Hematopoietic multipotent progenitor cell treated with erythropoietin and hydrocortisone succinate and interleukin-3 and kit ligand, for 15 days (in vitro differentiated cells): ENCODE data around the gene CDC27.
"Not testable (repeated sequence)": the region's sequence is repeated elsewhere in the genome, so short reads cannot be mapped to it uniquely, and the experiment has no call there.

ENCODE experiments used
- DNase-seq: peaks from one replicate; pipeline ENCODE4 v3.0.0-alpha.2; 2015; ENCODE audit warnings: low spot score

The CDC27 gene

GRCh38 chr17:47193931-47194511 lies 4.9 kb upstream of the CDC27 start:
- DNase-seq, result no peak

- DNase-seq, result no peak
Measured at GRCh38 chr17:47192554-47192953, 3.5 kb upstream of the CDC27 start.

DNA sequence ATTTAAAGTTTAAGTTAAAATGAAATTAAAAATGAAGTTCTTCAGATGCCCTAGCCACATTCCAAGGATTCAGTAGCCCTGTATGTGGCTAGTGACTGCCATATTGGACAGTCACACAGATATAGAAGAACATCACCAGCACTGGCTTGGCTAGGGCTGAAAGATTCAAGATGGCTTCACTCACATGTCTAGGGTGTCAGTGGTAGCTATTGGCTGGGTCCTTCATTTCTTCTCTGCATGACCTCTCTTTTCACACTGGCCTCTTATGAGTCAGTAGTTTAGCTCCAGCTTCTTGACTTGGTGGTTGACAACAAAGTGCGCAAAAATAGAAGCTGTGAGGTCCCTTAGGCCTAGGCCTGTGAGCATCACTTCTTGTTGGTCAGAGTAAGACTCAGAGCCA lies 1.7 kb upstream of the CDC27 start:
- no peak for DNase-seq

GRCh38 chr17:47190243-47190642 lies 1.1 kb upstream of the CDC27 start:
- DNase-seq, result peak; percentile 54

DNA sequence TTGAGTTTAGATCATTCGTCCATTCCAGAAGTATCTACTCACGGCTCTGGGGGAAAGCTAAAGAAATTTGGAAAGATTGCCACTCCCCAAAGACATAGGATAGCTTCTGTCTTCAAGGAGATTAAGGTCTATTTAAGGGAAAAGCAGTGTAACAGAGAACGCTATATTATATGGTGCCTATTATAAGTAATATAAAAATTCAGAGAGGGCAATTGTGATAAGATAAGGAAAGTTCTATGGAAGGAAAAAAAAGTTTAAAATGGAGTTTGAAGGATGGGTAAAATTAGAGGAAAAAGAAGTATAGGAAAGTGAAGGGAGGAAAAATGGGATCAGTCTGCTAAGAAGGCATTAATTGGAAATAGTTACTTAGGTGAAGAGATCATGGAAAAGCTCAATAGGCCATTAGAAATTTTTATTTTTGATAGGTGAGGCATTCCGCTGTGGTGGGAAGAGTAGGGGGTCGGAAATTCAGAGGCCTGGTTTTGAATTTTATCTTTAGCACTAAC lies 690 bp upstream of the CDC27 start:
- DNase-seq, result no peak

GRCh38 chr17:47188271-47188875 lies 722 bp downstream of the CDC27 start:
- DNase-seq, result peak; percentile 77

DNA sequence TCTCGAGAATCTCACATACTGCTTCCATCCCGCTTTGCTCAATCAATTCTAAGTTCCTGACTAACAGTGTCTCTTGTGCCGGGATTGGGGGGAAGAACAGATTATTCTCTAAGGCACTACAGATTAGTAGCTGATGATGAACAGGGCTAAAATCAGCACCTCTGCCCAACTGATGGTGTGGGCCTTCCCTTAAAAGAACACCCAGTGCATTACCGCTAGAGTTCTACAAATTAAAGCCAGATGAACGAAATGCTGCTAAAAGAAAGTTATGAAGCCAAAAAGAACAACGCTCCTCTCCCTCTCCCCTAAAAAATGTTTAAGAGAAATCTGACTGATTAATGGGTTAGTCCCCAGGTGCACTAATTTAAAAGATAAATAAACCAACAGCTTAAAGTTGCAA lies 4.4 kb downstream of the CDC27 start:
- DNase-seq, result no peak

GRCh38 chr17:47180988-47181387 lies 8.1 kb downstream of the CDC27 start:
- DNase-seq, result not testable (repeated sequence)

GRCh38 chr17:47180337-47180736 lies 8.8 kb downstream of the CDC27 start:
- no peak for DNase-seq

GRCh38 chr17:47179141-47179540 lies 10.0 kb downstream of the CDC27 start:
- no peak for DNase-seq

DNA sequence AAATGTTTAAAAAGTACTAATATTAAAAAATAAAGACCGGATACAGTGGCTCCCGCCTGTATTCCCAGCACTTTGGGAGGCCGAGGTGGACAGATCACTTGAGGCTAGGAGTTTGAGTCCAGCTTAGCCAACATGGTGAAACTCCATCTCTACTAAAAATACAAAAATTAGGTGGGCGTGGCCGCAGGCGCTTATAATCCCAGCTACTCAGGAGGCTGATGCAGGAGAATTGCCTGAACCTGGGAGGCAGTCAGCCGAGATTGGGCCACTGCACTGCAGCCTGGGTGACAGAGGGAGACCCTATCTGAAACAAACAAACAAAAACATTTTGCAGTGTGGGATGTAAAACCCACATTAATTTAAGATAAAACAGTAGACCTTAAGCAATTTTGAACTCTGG lies 11.8 kb downstream of the CDC27 start:
- no peak for DNase-seq

GRCh38 chr17:47176389-47176826 lies 12.7 kb downstream of the CDC27 start:
- DNase-seq, result no peak

GRCh38 chr17:47174823-47175222 lies 14.3 kb downstream of the CDC27 start:
- not testable (repeated sequence) for DNase-seq

DNA sequence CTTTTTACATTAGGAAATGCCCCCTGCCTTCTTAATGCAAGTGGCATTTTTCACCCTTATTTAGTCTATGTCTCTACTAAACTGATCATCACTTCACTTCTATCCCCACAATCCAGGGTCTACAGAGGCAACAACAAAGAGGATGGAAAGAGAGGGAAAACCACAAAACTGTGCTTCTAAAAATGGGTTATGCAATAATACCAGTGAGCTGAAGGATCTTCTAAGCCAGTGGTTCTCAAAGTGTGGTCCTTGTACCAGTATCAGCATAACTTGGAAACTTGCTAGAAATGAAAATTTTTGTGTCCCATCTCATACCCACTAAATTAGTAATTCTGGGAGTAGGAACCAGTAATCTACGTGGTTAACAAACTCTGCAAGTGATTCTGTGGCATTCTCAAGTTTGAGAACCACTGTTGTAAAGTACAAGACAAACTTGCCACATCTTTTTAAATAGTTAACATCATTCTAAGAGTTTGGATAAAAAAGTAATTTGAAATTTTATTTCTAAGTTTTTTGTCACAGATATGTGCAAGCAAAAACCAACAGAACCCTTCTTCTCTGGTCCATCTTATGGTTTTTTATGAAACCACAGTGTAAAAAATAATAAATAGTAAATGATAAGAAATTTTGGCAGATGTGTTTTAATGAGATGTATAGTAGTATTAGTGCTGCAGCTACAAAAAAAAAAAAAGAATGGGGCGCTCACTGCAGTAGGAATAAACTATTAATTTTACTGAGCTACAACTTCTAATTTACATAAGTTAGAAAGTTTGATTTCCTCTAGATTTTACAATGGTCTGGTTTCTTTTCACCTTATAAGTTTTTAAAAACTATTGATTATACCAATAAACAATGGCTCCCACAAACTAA lies 16.2 kb downstream of the CDC27 start:
- no peak for DNase-seq

GRCh38 chr17:47170710-47171109 lies 18.4 kb downstream of the CDC27 start:
- no peak for DNase-seq

DNA sequence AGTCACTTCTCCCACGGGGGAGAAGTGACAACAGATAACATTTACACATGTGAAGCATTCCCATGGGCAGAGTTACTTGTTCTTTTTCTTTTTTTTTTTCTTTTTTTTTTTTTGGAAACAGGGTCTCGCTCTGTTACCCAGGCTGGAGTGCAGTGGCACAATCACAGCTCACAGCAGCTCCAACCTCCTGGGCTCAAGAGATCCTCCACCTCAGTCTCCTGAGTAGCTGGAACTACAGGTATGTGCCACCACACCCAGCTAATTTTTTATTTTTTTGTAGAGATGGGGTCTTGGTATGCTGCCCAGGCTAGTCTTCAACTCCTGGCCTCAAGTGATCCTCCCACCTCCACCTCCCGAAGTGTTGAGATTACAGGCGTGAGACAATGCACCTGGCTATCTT lies 20.2 kb downstream of the CDC27 start:
- not testable (repeated sequence) for DNase-seq

GRCh38 chr17:47166854-47167253 lies 22.2 kb downstream of the CDC27 start:
- not testable (repeated sequence) for DNase-seq

GRCh38 chr17:47165137-47165536 lies 24.0 kb downstream of the CDC27 start:
- no peak for DNase-seq

DNA sequence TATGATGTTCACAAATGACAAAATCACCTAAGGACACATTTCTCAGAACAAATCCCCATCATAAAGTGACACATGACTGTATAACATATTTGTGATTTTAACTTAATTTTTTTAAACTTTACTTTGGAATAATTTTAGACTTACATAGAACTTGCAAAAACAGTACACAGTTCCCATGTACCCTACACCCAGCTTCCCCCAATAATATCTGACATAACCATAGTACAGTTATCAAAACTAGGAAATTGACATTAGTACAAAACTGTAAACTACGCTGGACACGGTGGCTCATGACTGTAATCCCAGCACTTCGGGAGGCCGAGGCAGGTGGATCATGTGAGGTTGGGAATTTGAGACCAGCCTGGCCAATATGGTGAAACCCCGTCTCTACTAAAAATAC lies 24.8 kb downstream of the CDC27 start:
- DNase-seq, result no peak

DNA sequence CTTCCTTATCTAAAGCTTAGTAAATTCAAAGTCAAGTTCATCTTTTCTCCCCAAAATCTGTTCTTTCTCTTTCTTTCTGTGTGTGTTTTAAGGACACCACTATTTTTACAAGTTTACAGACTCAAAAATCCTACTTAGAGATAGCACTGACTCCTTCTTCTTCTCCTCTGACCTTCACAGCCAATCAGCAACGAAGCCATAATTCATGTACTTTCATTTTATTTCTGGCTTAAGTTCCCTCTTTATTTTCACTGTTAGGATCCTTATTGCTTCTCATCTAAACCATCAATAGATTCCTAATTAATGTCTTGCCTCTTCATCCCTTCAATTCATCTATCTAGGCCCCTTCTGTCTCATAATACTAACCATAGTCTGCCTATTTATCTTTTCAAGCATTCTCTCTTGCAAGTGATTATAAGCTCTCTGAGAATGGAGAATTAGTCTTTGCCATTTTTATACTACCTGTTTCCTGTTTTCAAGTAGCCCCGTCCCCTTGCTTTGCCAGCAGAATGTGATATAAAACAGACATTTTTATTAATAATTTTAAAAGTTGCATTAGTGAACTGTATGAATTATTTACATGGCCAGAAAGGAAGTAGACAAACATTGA lies 27.0 kb downstream of the CDC27 start:
- DNase-seq, result no peak

DNA sequence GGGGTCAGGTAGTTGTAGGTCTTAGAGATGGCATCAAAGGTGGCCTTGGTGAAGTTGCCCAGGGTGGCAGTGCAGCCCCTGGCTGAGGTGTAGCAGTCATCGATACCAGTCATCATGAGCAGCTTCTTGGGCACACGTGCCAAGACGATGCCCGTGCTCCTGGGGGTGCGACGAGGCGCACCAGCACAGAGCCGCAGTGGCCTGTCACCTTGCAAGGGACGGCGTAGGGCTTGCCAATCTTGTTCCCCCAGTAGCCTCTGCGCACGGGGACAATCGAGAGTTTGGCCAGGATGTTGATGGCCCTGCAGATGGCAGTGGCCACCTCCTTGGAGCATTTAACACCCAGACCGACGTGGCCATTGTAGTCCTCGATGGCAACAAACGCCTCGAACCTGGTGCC lies 29.8 kb downstream of the CDC27 start:
- no peak for DNase-seq

- DNase-seq, result no peak
Measured at GRCh38 chr17:47145351-47145750, 43.7 kb downstream of the CDC27 start.

DNA sequence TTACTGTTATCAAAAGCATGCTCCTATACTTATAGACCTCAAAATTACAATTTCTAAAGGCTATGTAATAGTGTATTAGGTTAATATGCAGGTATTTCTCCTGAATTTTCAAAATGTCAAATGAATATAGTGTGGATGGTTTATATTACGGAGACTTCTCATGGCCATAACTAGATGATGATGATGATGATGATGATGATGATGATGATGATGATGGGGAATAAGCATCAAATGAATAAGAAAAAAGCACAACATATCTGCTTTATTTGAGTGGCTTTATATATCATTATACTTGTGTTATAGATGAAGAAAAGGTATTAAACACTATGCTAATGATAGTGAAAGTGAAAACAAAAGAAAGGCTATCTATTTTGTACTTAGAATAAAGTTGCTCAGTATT lies 53.9 kb downstream of the CDC27 start:
- DNase-seq, result no peak
